SK-N-SH treated with all-trans-retinoic acid at 6 μM for 48 hours (cell line): ENCODE results near the gene SCN1B.

Experiments used
- ATAC-seq: fragments of 200-7000 bp; cut with Tn5 transposase; 3 replicates; pipeline ENCODE4 v1.9.1; 2020; ENCODE audit warnings: mild to moderate bottlenecking, moderate library complexity
- ARNTL ChIP-seq: fragments of 450-650 bp; formaldehyde crosslinking; IDR thresholded peaks from 2 replicates; pipeline ENCODE4 v1.5.0; 2020; ENCODE audit warnings: low read depth, mild to moderate bottlenecking, moderate library complexity, borderline replicate concordance
- BACH2 ChIP-seq: fragments of 250-450 bp; sonication (Bioruptor Pico); IDR thresholded peaks from 2 replicates; pipeline ENCODE4 v1.9.0; 2021; ENCODE audit warnings: mild to moderate bottlenecking, borderline replicate concordance
- CREB5 ChIP-seq: fragments of 250-450 bp; sonication (Bioruptor Pico); IDR thresholded peaks from 2 replicates; pipeline ENCODE4 v1.5.1; 2020; ENCODE audit warnings: low read depth, mild to moderate bottlenecking, moderate library complexity
- CSRNP3 ChIP-seq: fragments of 250-450 bp; sonication (Bioruptor Pico); IDR thresholded peaks from 2 replicates; pipeline ENCODE4 v1.5.1; 2021; ENCODE audit warnings: mild to moderate bottlenecking, moderate library complexity
- ESRRG ChIP-seq: fragments of 250-450 bp; sonication (Bioruptor Pico); IDR thresholded peaks from 2 replicates; pipeline ENCODE4 v1.6.1; 2021; ENCODE audit warnings: mild to moderate bottlenecking
- GLIS3 ChIP-seq: fragments of 250-450 bp; sonication (Bioruptor Pico); IDR thresholded peaks from 2 replicates; pipeline ENCODE4 v1.5.0; 2020; ENCODE audit warnings: mild to moderate bottlenecking, moderate library complexity
- OSR1 ChIP-seq: fragments of 250-450 bp; sonication (Bioruptor Pico); IDR thresholded peaks from 2 replicates; pipeline ENCODE4 v1.8.0; 2022; ENCODE audit warnings: moderate library complexity, mild to moderate bottlenecking, inconsistent platforms
- POU6F1 ChIP-seq: fragments of 250-450 bp; sonication (Bioruptor Pico); IDR thresholded peaks from 2 replicates; pipeline ENCODE4 v1.8.0; 2021; ENCODE audit warnings: low read depth, mild to moderate bottlenecking, moderate library complexity, borderline replicate concordance
- PPARA ChIP-seq: fragments of 250-450 bp; sonication (Bioruptor Pico); IDR thresholded peaks from 2 replicates; pipeline ENCODE4 v1.5.0; 2020; ENCODE audit warnings: mild to moderate bottlenecking, borderline replicate concordance
- RARB ChIP-seq: fragments of 250-450 bp; sonication (Bioruptor Pico); IDR thresholded peaks from 2 replicates; pipeline ENCODE4 v1.8.0; 2021; ENCODE audit warnings: mild to moderate bottlenecking, moderate library complexity
- SNAI2 ChIP-seq: fragments of 250-450 bp; sonication (Bioruptor Pico); IDR thresholded peaks from 2 replicates; pipeline ENCODE4 v1.5.0; 2020; ENCODE audit warnings: mild to moderate bottlenecking, moderate library complexity
- TCF4 ChIP-seq: fragments of 250-450 bp; sonication (Bioruptor Pico); IDR thresholded peaks from 2 replicates; pipeline ENCODE4 v1.8.0; 2021; ENCODE audit warnings: mild to moderate bottlenecking, moderate library complexity, borderline replicate concordance
- TSHZ2 ChIP-seq: fragments of 250-450 bp; sonication (Bioruptor Pico); IDR thresholded peaks from 2 replicates; pipeline ENCODE4 v1.5.0; 2020; ENCODE audit warnings: mild to moderate bottlenecking, moderate library complexity
- ZC3H10 ChIP-seq: fragments of 250-450 bp; sonication (Bioruptor Pico); IDR thresholded peaks from 2 replicates; pipeline ENCODE4 v1.5.1; 2021; ENCODE audit warnings: mild to moderate bottlenecking, moderate library complexity
- ZFP3 ChIP-seq: fragments of 250-450 bp; sonication (Bioruptor Pico); IDR thresholded peaks from 2 replicates; pipeline ENCODE4 v1.5.0; 2020; ENCODE audit warnings: mild to moderate bottlenecking, moderate library complexity
- ZFP30 ChIP-seq: fragments of 450-650 bp; formaldehyde crosslinking; IDR thresholded peaks from 2 replicates; pipeline ENCODE4 v1.5.0; 2022; ENCODE audit warnings: mild to moderate bottlenecking, moderate library complexity
- ZNF565 ChIP-seq: fragments of 450-650 bp; formaldehyde crosslinking; conservative IDR thresholded peaks from 2 replicates; pipeline ENCODE4 v1.5.0; 2020; ENCODE audit warnings: low read depth, mild to moderate bottlenecking, moderate library complexity
- ZNF70 ChIP-seq: fragments of 450-650 bp; formaldehyde crosslinking; IDR thresholded peaks from 2 replicates; pipeline ENCODE4 v1.5.0; 2020; ENCODE audit warnings: mild to moderate bottlenecking, moderate library complexity
- ZNF8 ChIP-seq: fragments of 450-650 bp; formaldehyde crosslinking; IDR thresholded peaks from 2 replicates; pipeline ENCODE4 v1.5.0; 2020; ENCODE audit warnings: mild to moderate bottlenecking, moderate library complexity

The SCN1B gene

GRCh38 chr19:34983786-34984185, 46.5 kb upstream of the SCN1B start:
- TF ChIP-seq OSR1 (CRISPR knock-in tag) (no peak), ZNF70 (no peak), TCF4 (CRISPR knock-in tag) (no peak), CSRNP3 (CRISPR knock-in tag) (no peak), ZC3H10 (CRISPR knock-in tag) (no peak), POU6F1 (CRISPR knock-in tag) (no peak), ZNF565 (CRISPR knock-in tag) (no peak), PPARA (CRISPR knock-in tag) (no peak), ESRRG (CRISPR knock-in tag) (no peak), BACH2 (CRISPR knock-in tag) (no peak), SNAI2 (CRISPR knock-in tag) (no peak), CREB5 (CRISPR knock-in tag) (no peak), GLIS3 (no peak), ZNF8 (CRISPR knock-in tag) (no peak), RARB (CRISPR knock-in tag) (no peak), TSHZ2 (CRISPR knock-in tag) (no peak), ZFP3 (CRISPR knock-in tag) (no peak), ARNTL (CRISPR knock-in tag) (no peak), ZFP30 (CRISPR knock-in tag) (no peak)

GRCh38 chr19:34984287-34984686, 46.0 kb upstream of the SCN1B start:
- no peak for TF ChIP-seq ZNF565 (CRISPR knock-in tag)
- no peak for ATAC-seq

More at GRCh38 chr19:34983786-34984185, 46.5 kb upstream of the SCN1B start:
- ATAC-seq: no peak

- ATAC-seq: peak; percentile 40; the same call in 2 of the 3 replicates
- no peak for TF ChIP-seq ARNTL (CRISPR knock-in tag)
- no peak for TF ChIP-seq TCF4 (CRISPR knock-in tag)
- TF ChIP-seq ZNF8 (CRISPR knock-in tag): no peak
- no peak for TF ChIP-seq CSRNP3 (CRISPR knock-in tag)
- TF ChIP-seq RARB (CRISPR knock-in tag): no peak
- no peak for TF ChIP-seq ZNF70
- TF ChIP-seq GLIS3: no peak
- no peak for TF ChIP-seq ZNF565 (CRISPR knock-in tag)
- TF ChIP-seq ZFP30 (CRISPR knock-in tag): no peak
- TF ChIP-seq BACH2 (CRISPR knock-in tag): no peak
- no peak for TF ChIP-seq TSHZ2 (CRISPR knock-in tag)
- TF ChIP-seq, all 23 proteins: peak for 0
Observed at GRCh38 chr19:34985249-34986022, 44.8 kb upstream of the SCN1B start.
